Left lung (tissue), 10 donors: ENCODE results near the gene PHLPP1. TPM values are rescaled to one million over a fixed set of nuclear protein-coding genes. Genes with fewer than 3 reads are reported as not detected.
"Not testable (repeated sequence)": the region's sequence is repeated elsewhere in the genome, so short reads cannot be mapped to it uniquely, and the experiment has no call there.

Source experiments
- ATAC-seq: fragments of 200-7000 bp; cut with Tn5 transposase; one replicate; pipeline ENCODE4 v1.9.1; 2020; ENCODE audit warnings: moderate library complexity
- DNase-seq, 4 donors: peaks; one replicate each; pipeline ENCODE4 v3.0.0-alpha.2; 2013 to 2020
- H3K27ac ChIP-seq, 2 donors: fragments of 200-600 bp; sonication (generic) in 1 of 2; one replicate each; pipeline versions ENCODE4 v1.5.0 to v1.8.0; 2020 to 2021
- H3K27me3 ChIP-seq, 2 donors: fragments of 200-600 bp; sonication (generic) in 1 of 2; one replicate each; pipeline versions ENCODE4 v1.5.0 to v1.8.0; 2020 to 2021
- H3K36me3 ChIP-seq, 2 donors: fragments of 200-600 bp; sonication (generic) in 1 of 2; one replicate each; pipeline versions ENCODE4 v1.5.0 to v1.8.0; 2020 to 2021
- H3K4me1 ChIP-seq, 2 donors: fragments of 200-600 bp; one replicate each; pipeline ENCODE4 v1.8.0; 2021
- H3K4me3 ChIP-seq, 2 donors: fragments of 200-600 bp; sonication (generic) in 1 of 2; one replicate each; pipeline versions ENCODE4 v1.5.0 to v1.8.0; 2020 to 2021; ENCODE audit warnings: mild to moderate bottlenecking in 1 of 2
- H3K9me3 ChIP-seq, 2 donors: fragments of 200-600 bp; sonication (generic) in 1 of 2; one replicate each; pipeline versions ENCODE4 v1.5.0 to v1.8.0; 2020 to 2021
- CTCF ChIP-seq, 2 donors: fragments of 200-600 bp; sonication (generic) in 1 of 2; IDR thresholded peaks; one replicate each; pipeline versions ENCODE4 v1.5.0 to v1.8.0; 2021; ENCODE audit warnings: antibody characterized with exemption in 2 of 2
- intact Hi-C, 2 donors: fragments of 100-400 bp; cut with DNase I; formaldehyde crosslinking; loops; one replicate each; pipeline versions ENCODE4 v1.11.2 to v1.14.2; 2022
- polyA plus RNA-seq, 6 donors: library from polyadenylated mRNA; unstranded; fragments of 120-200 nt; gene quantifications; one replicate each; pipeline ENCODE4 v1.2.1, GENCODE V29; 2013; ENCODE audit not compliant: insufficient read length in 6 of 6
- total RNA-seq, 2 donors: library from RNA; stranded (reverse); fragmentation: NEBNext Ultra II Directional; extraction: Animal tissue kit (Norgen Biotek cat#: 25700); gene quantifications; one replicate each; pipeline ENCODE4 v1.2.1, GENCODE V29; 2021
- donor health status: DM: no; HTN: yes; CAD: no.
- donor health status: DM: no; HTN: no; CAD: no.

PHLPP1 gene
- total and polyA plus RNA-seq, 8 donors = 7.0 to 13.1 (median 11.0) TPM

GRCh38 chr18:62900132-62900883, 185.0 kb downstream of the PHLPP1 start:
- no peaks in the 10 kb centered on the region for H3K4me1 ChIP-seq
- H3K27ac ChIP-seq = no peak overlapping the region
- intact Hi-C loops = no loop called here
- H3K27me3 ChIP-seq = no peaks in the 10 kb centered on the region
- DNase-seq (no peak), ATAC-seq (no peak)
- H3K36me3 ChIP-seq = peaks cover 0 to 30% of the 10 kb centered on the region in 2 donors
- H3K4me3 ChIP-seq = no peak overlapping the region
- no peak for TF ChIP-seq CTCF (IDR thresholded peaks at IDR 0.05)
- no peaks in the 10 kb centered on the region for H3K9me3 ChIP-seq

GRCh38 chr18:62902776-62903175, 187.4 kb downstream of the PHLPP1 start:
- Histone ChIP-seq H3K27me3 (no peaks in the 10 kb centered on the region), H3K4me3 (no peak overlapping the region), H3K4me1 (no peaks in the 10 kb centered on the region), H3K9me3 (no peaks in the 10 kb centered on the region), H3K27ac (no peak overlapping the region), H3K36me3 (peaks cover 0 to 17% of the 10 kb centered on the region in 2 donors)
- no peak for TF ChIP-seq CTCF (IDR thresholded peaks at IDR 0.05)
- ATAC-seq (no peak), DNase-seq (no peak)
- intact Hi-C loops = no loop called here

- H3K36me3 ChIP-seq = peaks cover 0 to 9% of the 10 kb centered on the region in 2 donors
- intact Hi-C loops = no loop called here
- ATAC-seq (no peak), DNase-seq (no peak)
- no peak for TF ChIP-seq CTCF (IDR thresholded peaks at IDR 0.05)
- no peaks in the 10 kb centered on the region for H3K4me1 ChIP-seq
- no peaks in the 10 kb centered on the region for H3K9me3 ChIP-seq
- H3K27ac ChIP-seq = no peak overlapping the region
- no peaks in the 10 kb centered on the region for H3K27me3 ChIP-seq
- H3K4me3 ChIP-seq = no peak overlapping the region
These were observed 189.3 kb downstream of the PHLPP1 start for GRCh38 chr18:62904396-62905285.

GRCh38 chr18:62912885-62913284, 197.5 kb downstream of the PHLPP1 start:
- no peak for TF ChIP-seq CTCF (IDR thresholded peaks at IDR 0.05)
- Histone ChIP-seq H3K27ac (no peak overlapping the region), H3K4me1 (no peaks in the 10 kb centered on the region), H3K36me3 (peaks cover 0 to 4% of the 10 kb centered on the region in 2 donors), H3K27me3 (no peaks in the 10 kb centered on the region), H3K9me3 (no peaks in the 10 kb centered on the region), H3K4me3 (no peak overlapping the region)
- ATAC-seq = no peak
- DNase-seq = no peak
- intact Hi-C loops = no loop called here

GRCh38 chr18:62913824-62914223, 198.5 kb downstream of the PHLPP1 start:
- H3K27me3 ChIP-seq, ATAC-seq, intact Hi-C loops, H3K4me3 ChIP-seq, H3K9me3 ChIP-seq, H3K27ac ChIP-seq, H3K4me1 ChIP-seq, DNase-seq, H3K36me3 ChIP-seq: not testable (repeated sequence)
